ENCODE measurements around the gene LORICRIN.

DNA sequence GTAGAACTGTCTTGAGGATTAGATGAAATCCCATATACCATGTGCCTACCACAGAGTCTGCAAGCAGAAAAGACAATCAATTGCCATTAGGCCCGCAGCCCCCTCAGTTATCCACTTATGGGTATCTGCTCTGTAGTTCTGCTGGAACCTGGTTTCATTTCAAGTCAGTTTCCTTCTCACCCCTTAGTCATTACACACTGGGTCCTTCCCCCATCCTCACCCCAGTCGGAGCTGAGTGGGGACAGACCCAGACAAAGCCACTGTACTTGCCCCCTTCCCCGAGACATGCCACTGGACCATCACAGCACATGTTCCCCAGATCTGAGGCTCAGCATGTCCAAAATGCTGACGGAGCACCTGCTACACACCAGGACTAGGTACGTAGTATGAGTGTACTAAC, 32.0 kb downstream of the LORICRIN start:
- TF ChIP-seq, protein P1, sequence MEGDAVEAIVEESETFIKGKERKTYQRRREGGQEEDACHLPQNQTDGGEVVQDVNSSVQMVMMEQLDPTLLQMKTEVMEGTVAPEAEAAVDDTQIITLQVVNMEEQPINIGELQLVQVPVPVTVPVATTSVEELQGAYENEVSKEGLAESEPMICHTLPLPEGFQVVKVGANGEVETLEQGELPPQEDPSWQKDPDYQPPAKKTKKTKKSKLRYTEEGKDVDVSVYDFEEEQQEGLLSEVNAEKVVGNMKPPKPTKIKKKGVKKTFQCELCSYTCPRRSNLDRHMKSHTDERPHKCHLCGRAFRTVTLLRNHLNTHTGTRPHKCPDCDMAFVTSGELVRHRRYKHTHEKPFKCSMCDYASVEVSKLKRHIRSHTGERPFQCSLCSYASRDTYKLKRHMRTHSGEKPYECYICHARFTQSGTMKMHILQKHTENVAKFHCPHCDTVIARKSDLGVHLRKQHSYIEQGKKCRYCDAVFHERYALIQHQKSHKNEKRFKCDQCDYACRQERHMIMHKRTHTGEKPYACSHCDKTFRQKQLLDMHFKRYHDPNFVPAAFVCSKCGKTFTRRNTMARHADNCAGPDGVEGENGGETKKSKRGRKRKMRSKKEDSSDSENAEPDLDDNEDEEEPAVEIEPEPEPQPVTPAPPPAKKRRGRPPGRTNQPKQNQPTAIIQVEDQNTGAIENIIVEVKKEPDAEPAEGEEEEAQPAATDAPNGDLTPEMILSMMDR (IDR thresholded peaks at IDR 0.05), result no peak
- TF ChIP-seq POLR2A (IDR thresholded peaks at IDR 0.05) (no peak), EP300 (IDR thresholded peaks at IDR 0.05) (no peak)

Measured in tibial nerve (tissue), 4 donors.